ENCODE measurements around the gene KRT79. TPM values are rescaled to one million over a fixed set of nuclear protein-coding genes. Genes with fewer than 3 reads are reported as not detected.

KRT79 gene
- total and polyA plus RNA-seq, 2 of the 8 experiments (the other 6 are each of a cell fraction or from before 2014, with no cell fraction given) = not detected

DNA sequence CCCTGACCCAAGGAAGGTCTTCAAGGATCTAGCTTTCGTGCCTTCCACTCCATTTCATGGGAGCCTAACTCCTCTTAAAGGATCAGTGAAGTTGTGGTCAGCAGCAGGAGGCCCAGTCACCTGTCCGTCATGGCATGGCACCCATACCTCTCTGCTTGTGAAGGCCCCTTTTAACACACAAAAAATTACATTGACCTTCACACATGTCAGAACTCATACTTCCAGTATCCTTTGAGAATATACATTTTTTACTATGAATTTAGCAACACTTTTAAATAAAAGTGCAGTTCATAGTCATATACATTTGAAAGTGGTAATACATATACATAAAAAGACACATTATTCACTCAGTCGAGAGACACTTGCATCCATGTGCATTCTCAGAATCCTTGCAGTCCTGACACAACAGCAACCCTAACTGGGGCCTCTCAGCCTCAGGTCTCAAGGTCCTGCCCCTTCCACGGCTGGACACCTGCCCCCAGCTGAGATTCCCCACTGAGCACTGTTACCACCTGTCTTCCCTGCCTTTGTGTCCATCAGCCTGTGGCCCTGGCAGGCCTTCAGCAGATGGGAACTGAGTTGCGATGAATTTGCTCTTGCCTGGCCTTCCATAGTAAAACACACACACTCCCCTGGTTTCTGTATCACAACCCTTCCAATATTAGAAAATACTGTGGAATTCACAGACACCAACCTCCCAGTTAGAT is 34.5 kb downstream of the KRT79 start (continued):
- TF ChIP-seq SIN3A (conservative IDR thresholded peaks at IDR 0.05 in 1 of 2, IDR thresholded peaks at IDR 0.05 in 1 of 2; ENCODE audit: low read depth in 1 of 2, low read length in 2 of 2) (no peak), NANOG (IDR thresholded peaks at IDR 0.05; ENCODE audit: insufficient read depth, low read depth, low read length, poor library complexity, severe bottlenecking) (no peak), CBX5 (IDR thresholded peaks at IDR 0.05; ENCODE audit: low read depth, low read length) (no peak), RFX5 (IDR thresholded peaks at IDR 0.05; ENCODE audit: borderline replicate concordance, low read depth, low read length) (no peak)

All from H1 (cell line).